Measurements from ENCODE around the gene DPP7.

DNA sequence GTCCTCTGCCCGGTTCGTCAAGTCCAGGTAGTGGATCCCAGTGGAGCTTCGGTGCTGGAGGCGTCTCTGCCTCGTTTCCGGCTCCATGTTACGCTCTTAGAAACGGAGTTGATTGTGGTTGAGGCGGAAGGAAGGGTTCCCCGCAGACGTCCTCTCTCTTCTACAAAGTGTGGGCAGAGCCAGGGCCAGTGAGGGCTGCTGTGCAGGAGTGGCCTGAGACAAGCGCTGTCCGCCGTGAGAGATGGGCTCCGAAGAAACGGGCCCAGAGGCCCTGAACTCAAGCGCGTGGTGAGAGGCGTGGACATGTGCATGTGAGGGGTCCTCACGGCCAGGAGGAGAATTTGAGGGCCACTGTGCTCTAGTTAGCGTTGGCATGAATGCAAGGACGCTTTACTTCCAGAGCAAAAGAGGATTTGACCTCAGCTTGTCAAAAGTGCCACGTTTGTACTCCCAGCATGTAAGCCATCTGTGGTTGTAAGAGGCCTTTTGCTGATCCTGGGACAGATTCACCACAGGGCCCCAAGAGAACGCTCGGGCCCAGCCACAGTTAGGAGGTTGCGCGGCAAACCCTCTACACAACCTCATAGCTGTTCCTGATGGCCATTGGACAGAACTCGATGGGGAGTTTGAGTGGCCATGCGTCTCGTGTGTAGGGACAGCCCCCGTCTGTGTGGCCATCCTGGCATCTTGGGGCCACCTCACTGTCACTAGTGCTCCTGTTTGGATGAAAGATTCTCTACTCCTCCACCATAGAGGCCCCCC is 17.6 kb downstream of the DPP7 start:
- TF ChIP-seq GATA2 (IDR thresholded peaks at IDR 0.05; ENCODE audit: low read depth, low read length) (no peak), GATA3 (IDR thresholded peaks at IDR 0.05; ENCODE audit: low read depth, low read length) (no peak)
